Measurements from ENCODE around the gene AVPI1. TPM values are rescaled to one million over a fixed set of nuclear protein-coding genes. Genes with fewer than 3 reads are reported as not detected.

The AVPI1 gene
- total and polyA plus RNA-seq, 2 of the 13 experiments (the other 11 are each of a cell fraction or from before 2014, with no cell fraction given) = 39.8 to 61.2 TPM

- TF ChIP-seq, protein P1, sequence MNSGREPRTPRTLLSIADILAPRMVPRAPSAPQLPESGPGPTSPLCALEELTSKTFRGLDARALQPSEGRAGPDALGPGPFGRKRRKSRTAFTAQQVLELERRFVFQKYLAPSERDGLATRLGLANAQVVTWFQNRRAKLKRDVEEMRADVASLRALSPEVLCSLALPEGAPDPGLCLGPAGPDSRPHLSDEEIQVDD (CRISPR knock-in tag; IDR thresholded peaks at IDR 0.05; ENCODE audit: borderline replicate concordance) = no peak
- TF ChIP-seq ZNF644 (CRISPR knock-in tag; IDR thresholded peaks at IDR 0.05; ENCODE audit: low read depth) (no peak), GZF1 (CRISPR knock-in tag; IDR thresholded peaks at IDR 0.05) (no peak), ZBTB21 (CRISPR knock-in tag; IDR thresholded peaks at IDR 0.05) (no peak), ZNF317 (CRISPR knock-in tag; IDR thresholded peaks at IDR 0.05) (no peak), FOXM1 (CRISPR knock-in tag; IDR thresholded peaks at IDR 0.05) (no peak), HES4 (CRISPR knock-in tag; IDR thresholded peaks at IDR 0.05; ENCODE audit: borderline replicate concordance) (peak; percentile 56; the same call in 1 of the 2 replicates), SRY (CRISPR knock-in tag; IDR thresholded peaks at IDR 0.05) (peak; percentile 20; the same call in 1 of the 2 replicates), ZNF335 (CRISPR knock-in tag; IDR thresholded peaks at IDR 0.05) (no peak), ZNF451 (CRISPR knock-in tag; IDR thresholded peaks at IDR 0.05) (0 out of 2 replicates have a peak, but pooled peaks have one; percentile 9)
- TF ChIP-seq, protein P2, sequence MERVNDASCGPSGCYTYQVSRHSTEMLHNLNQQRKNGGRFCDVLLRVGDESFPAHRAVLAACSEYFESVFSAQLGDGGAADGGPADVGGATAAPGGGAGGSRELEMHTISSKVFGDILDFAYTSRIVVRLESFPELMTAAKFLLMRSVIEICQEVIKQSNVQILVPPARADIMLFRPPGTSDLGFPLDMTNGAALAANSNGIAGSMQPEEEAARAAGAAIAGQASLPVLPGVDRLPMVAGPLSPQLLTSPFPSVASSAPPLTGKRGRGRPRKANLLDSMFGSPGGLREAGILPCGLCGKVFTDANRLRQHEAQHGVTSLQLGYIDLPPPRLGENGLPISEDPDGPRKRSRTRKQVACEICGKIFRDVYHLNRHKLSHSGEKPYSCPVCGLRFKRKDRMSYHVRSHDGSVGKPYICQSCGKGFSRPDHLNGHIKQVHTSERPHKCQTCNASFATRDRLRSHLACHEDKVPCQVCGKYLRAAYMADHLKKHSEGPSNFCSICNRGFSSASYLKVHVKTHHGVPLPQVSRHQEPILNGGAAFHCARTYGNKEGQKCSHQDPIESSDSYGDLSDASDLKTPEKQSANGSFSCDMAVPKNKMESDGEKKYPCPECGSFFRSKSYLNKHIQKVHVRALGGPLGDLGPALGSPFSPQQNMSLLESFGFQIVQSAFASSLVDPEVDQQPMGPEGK (CRISPR knock-in tag; IDR thresholded peaks at IDR 0.05) = no peak
- TF ChIP-seq, protein P3, sequence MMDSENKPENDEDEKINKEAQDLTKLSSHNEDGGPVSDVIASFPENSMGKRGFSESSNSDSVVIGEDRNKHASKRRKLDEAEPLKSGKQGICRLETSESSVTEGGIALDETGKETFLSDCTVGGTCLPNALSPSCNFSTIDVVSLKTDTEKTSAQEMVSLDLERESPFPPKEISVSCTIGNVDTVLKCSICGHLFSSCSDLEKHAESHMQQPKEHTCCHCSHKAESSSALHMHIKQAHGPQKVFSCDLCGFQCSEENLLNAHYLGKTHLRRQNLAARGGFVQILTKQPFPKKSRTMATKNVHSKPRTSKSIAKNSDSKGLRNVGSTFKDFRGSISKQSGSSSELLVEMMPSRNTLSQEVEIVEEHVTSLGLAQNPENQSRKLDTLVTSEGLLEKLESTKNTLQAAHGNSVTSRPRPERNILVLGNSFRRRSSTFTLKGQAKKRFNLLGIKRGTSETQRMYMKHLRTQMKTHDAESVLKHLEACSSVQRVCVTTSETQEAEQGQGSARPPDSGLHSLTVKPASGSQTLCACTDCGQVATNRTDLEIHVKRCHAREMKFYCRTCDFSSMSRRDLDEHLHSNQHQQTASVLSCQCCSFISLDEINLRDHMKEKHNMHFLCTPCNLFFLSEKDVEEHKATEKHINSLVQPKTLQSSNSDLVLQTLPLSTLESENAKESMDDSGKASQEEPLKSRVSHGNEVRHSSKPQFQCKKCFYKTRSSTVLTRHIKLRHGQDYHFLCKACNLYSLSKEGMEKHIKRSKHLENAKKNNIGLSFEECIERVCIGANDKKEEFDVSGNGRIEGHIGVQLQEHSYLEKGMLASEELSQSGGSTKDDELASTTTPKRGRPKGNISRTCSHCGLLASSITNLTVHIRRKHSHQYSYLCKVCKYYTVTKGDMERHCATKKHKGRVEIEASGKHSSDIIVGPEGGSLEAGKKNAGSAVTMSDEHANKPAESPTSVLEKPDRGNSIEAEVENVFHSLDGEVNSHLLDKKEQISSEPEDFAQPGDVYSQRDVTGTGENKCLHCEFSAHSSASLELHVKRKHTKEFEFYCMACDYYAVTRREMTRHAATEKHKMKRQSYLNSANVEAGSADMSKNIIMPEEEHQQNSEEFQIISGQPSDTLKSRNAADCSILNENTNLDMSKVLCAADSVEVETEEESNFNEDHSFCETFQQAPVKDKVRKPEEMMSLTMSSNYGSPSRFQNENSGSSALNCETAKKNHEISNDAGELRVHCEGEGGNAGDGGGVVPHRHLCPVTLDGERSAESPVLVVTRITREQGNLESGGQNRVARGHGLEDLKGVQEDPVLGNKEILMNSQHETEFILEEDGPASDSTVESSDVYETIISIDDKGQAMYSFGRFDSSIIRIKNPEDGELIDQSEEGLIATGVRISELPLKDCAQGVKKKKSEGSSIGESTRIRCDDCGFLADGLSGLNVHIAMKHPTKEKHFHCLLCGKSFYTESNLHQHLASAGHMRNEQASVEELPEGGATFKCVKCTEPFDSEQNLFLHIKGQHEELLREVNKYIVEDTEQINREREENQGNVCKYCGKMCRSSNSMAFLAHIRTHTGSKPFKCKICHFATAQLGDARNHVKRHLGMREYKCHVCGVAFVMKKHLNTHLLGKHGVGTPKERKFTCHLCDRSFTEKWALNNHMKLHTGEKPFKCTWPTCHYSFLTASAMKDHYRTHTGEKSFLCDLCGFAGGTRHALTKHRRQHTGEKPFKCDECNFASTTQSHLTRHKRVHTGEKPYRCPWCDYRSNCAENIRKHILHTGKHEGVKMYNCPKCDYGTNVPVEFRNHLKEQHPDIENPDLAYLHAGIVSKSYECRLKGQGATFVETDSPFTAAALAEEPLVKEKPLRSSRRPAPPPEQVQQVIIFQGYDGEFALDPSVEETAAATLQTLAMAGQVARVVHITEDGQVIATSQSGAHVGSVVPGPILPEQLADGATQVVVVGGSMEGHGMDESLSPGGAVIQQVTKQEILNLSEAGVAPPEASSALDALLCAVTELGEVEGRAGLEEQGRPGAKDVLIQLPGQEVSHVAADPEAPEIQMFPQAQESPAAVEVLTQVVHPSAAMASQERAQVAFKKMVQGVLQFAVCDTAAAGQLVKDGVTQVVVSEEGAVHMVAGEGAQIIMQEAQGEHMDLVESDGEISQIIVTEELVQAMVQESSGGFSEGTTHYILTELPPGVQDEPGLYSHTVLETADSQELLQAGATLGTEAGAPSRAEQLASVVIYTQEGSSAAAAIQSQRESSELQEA (CRISPR knock-in tag; IDR thresholded peaks at IDR 0.05; ENCODE audit: not compliant biosample characterization) = no peak
- TF ChIP-seq, protein P4, sequence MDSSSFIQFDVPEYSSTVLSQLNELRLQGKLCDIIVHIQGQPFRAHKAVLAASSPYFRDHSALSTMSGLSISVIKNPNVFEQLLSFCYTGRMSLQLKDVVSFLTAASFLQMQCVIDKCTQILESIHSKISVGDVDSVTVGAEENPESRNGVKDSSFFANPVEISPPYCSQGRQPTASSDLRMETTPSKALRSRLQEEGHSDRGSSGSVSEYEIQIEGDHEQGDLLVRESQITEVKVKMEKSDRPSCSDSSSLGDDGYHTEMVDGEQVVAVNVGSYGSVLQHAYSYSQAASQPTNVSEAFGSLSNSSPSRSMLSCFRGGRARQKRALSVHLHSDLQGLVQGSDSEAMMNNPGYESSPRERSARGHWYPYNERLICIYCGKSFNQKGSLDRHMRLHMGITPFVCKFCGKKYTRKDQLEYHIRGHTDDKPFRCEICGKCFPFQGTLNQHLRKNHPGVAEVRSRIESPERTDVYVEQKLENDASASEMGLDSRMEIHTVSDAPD (CRISPR knock-in tag; IDR thresholded peaks at IDR 0.05) = no peak
- TF ChIP-seq, protein P5, sequence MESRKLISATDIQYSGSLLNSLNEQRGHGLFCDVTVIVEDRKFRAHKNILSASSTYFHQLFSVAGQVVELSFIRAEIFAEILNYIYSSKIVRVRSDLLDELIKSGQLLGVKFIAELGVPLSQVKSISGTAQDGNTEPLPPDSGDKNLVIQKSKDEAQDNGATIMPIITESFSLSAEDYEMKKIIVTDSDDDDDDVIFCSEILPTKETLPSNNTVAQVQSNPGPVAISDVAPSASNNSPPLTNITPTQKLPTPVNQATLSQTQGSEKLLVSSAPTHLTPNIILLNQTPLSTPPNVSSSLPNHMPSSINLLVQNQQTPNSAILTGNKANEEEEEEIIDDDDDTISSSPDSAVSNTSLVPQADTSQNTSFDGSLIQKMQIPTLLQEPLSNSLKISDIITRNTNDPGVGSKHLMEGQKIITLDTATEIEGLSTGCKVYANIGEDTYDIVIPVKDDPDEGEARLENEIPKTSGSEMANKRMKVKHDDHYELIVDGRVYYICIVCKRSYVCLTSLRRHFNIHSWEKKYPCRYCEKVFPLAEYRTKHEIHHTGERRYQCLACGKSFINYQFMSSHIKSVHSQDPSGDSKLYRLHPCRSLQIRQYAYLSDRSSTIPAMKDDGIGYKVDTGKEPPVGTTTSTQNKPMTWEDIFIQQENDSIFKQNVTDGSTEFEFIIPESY (CRISPR knock-in tag; IDR thresholded peaks at IDR 0.05) = no peak
These were observed 45.9 kb downstream of the AVPI1 start (continued) for GRCh38 chr10:97640868-97641811.

All from HepG2 (cell line).